HG03469 (cell line): ENCODE results near the gene CDC42EP4.

Experiments used
- ATAC-seq: cut with Tn5 transposase; IDR thresholded peaks from one replicate; pipeline ENCODE4 v1.9.1; 2021; ENCODE audit warnings: mild to moderate bottlenecking, moderate library complexity, moderate number of reproducible peaks; ENCODE audit not compliant: unreplicated experiment

The CDC42EP4 gene

DNA sequence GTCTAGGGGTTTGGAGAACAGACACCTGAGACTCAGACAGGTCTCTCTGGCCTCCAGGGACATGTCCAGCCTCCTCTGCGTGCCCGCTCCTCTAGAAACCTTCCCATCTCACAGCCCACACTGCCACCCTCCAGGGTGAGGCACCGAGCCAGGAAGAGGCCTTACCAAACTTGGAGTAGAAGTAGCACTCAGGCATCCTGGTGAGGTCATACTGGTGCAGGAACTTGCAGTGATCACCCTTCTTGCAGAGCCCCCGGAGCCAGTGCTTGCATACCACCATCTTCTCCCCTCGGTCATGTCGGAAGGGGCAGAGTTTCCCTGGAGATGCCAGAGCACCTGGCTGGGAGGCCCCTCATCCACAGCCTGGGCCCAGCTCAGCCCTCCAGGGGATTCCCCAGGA is 54.3 kb downstream of the CDC42EP4 start:
- ATAC-seq, result no peak

DNA sequence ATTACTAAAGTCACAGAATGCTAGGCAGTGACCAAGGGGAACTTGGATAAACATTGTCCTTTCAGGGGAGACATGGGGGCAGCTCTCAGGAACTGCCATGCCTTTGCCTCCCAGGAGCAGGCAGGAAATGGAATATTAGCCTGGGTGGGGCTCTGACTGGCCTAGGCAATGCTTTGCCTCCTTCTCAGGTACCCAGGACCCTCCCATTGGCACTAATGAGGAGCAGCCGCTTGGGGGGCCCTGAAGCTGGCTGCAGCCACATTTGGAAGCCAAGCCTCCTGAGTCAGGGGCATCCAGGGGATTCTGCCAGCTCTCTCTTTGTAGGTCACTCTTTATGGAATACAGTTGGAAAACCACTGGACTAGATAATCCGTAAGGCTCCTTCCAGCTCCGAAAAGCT is 55.6 kb downstream of the CDC42EP4 start:
- ATAC-seq, result no peak

DNA sequence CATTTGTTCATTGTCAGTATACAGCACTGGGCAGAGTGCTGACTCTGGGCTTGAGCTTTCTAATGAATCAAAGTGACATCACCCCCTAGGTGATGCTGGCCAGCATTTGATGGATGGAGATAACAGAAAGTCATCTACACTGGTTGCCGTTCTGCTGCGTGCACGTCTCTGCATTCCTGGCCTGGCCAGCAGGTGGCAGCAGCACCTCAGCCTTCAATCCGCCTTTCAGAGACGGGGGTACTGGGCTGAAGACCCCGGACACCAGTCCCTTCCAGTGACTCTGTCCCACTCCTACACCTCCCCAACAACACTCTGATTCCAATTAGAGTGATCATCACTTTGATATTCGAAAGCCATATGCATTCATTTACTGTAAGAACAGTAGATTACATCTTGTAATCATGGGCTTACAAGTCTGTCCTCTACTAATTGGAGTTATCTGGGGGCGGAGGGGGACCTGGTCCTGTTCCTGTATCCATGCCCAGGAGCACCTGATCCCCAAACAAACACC is 56.1 kb downstream of the CDC42EP4 start:
- ATAC-seq, result no peak

DNA sequence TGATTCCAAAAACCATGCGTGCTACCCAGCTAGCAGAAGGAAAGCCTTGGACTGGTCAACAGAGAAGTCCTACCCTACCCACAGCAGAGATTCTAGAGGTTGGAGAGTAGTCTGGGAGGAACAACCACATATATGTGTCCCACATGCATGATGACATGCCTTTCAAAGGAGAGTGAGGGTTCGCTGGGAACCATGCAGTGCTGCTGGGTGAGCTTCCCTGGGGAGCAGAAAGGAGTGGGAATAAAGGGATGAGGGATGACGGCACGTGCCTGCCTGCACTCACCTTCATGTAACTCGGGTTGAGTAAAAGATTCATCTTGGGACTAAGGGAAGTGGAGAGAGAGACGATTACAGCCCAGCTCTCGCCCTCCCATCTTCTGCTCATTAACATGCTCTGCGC is 59.9 kb downstream of the CDC42EP4 start:
- ATAC-seq, result no peak

DNA sequence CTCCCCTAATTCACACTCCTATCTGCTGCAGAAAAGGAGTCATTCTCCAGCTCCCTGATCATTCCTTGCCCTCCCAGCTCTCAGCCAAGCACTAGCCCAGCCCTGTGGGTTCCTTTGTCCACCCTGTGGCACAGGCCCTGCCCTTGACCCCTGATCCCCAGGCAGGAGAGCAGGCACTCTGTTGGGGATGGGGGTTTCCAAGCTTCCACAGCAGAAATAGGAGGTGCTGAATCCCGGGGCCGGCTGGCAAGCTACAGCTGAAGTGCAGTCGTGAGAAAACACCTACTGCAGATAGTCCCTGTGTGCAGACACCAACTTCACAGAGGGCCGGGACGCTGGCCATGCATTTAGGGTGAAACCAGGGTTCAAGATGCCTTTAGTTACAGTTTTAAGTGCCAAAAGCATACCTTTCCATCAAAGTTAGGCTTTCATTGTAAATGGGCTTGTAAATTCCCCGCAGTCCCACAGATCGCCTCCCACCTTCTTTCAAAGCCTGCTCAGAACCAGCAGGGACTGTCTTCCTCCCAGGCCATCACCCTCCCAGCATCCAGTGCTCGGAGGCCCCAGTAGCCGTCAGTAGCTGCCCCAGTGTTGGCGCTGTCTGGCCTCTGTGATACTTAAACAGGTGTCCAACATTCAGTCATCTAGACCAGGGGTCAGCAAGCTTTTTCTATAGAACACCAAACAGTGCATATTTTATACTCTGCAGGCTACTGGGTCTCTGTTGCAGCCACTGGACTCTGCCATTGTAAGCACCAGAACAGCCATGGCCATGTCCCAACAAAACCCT is 60.8 kb downstream of the CDC42EP4 start:
- ATAC-seq, result no peak

DNA sequence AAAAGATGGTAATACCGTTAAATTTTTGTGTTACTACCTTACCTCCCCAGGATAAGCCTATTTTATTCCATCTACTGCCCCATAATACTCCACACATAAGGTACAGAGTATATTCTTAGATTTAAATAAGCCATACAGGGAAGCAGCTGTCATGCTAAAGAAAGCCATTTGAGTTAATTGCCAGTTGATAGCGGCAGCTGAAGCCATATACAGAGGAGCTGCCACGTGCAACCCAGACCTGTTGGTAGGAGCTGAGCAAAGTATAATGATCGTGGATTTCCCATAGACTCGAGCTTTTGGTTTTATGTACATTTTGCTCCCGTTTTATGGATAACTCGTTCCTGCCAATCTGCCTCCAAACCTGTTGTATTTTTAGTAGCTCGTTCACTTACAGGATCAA is 62.1 kb downstream of the CDC42EP4 start:
- no peak for ATAC-seq

DNA sequence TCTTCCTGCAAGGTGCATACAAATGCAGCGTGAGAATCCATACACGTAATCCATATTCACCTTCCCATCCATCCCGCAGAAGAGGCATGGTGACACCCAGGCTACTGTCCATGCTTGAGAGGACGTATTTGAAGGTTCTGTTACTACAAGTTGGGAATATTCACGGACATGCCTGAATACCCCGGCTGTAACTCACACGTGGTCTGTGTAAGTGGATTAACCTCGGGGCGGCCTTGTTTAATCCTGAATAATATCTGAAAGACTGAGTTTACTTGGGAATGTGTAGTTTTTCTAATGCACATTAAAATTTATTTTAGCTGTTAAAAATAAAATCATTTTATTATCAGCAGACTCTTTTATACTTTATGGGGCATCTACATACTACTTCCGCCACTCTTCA is 63.3 kb downstream of the CDC42EP4 start:
- no peak for ATAC-seq

DNA sequence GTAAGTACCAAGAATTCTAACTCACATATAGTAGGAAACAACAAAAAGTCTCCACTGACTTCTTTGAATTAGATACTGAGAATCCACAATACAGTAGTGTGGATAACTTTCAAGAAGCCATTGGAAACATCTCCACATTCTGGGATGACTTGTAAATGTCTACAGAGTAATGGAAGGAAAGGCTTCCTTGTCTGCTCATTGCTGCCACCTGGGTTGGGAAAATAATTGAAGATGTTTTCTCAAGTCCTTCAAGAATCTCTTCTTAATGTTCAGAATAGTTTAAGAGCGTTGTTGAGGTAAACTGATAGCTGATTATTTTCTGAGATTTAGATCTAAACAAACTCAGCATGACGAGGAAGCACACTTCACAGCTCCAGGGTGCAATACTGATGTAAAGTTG is 64.1 kb downstream of the CDC42EP4 start:
- no peak for ATAC-seq

DNA sequence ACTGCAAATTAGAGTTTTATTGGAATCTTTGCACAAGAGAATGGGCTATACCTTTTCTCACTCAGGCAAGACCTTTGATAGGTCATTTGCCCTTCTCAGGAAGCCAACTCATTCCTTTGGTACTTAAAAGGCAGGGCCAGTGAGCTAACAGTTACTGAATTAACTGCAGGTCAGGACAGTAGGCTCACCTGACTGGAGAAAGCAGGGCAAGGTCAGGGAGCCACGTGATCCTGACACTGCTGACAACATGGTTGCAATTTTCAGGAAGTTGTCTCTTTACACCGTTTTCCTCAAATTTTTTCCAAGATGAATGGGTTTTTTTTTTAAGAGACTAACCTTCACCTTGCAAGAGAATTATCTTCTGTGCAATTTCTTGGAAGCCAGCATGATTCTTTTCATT is 71.2 kb downstream of the CDC42EP4 start:
- no peak for ATAC-seq

DNA sequence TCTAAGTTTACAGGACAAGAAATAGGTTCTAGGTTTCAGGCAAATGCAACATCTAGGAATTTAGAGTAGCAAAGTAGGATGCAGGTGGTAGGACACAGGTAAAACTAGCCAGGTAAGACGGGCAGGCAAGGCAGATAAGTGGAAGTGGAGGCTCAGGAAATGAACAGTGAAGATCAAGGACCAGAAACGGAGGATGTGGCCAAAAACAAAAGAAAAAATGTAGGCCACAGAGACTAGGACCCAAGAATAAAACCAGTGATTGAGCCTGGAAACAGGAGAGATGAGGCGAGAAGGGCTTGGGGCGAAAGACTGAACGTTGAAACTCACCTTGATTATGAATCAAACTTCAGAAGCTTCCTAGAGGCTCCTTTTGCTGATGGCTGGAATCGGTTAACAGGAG is 74.1 kb downstream of the CDC42EP4 start:
- no peak for ATAC-seq

DNA sequence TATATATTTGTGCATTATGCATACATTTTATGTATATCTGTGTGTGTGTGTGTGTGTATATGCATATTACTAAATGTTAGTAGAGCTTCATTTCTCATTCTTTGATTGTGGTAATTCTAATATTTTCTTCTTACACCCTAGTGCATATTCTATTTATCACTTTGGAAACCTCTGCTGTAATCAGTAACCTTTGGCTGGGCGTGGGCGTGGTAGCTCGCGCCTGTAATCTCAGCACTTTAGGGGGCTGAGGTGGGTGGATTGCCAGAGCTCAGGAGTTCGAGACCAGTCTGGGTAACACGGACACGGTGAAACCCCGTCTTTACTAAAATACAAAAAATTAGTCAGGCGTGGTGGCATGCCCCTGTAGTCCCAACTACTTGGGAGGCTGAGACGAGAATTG is 77.1 kb downstream of the CDC42EP4 start:
- ATAC-seq, result no peak
